Endothelial cell (in vitro differentiated cells): Measurements from ENCODE around the gene STARD10. TPM values are rescaled to one million over a fixed set of nuclear protein-coding genes. Genes with fewer than 3 reads are reported as not detected.

Experiments
- DNase-seq: peaks from one replicate; pipeline ENCODE4 v3.0.0; 2021; ENCODE audit warnings: low spot score
- H3K27ac Mint-ChIP-seq: one replicate; pipeline ENCODE4 v1.8.0; 2021; ENCODE audit warnings: mixed read lengths, inconsistent platforms; ENCODE audit not compliant: unreplicated experiment
- H3K27me3 Mint-ChIP-seq: one replicate; pipeline ENCODE4 v1.8.0; 2021; ENCODE audit warnings: mild to moderate bottlenecking, moderate library complexity, mixed read lengths, inconsistent platforms; ENCODE audit not compliant: unreplicated experiment
- H3K36me3 Mint-ChIP-seq: one replicate; pipeline ENCODE4 v1.8.0; 2021; ENCODE audit warnings: mild to moderate bottlenecking, low read depth, mixed read lengths, inconsistent platforms; ENCODE audit not compliant: unreplicated experiment
- H3K4me1 Mint-ChIP-seq: one replicate; pipeline ENCODE4 v1.8.0; 2021; ENCODE audit warnings: mild to moderate bottlenecking, mixed read lengths, inconsistent platforms; ENCODE audit not compliant: unreplicated experiment
- H3K4me3 Mint-ChIP-seq: one replicate; pipeline ENCODE4 v1.8.0; 2021; ENCODE audit warnings: mild to moderate bottlenecking, mixed read lengths, inconsistent platforms; ENCODE audit not compliant: unreplicated experiment
- H3K9me3 Mint-ChIP-seq: one replicate; pipeline ENCODE4 v1.8.0; 2021; ENCODE audit warnings: mixed read lengths, inconsistent platforms; ENCODE audit not compliant: unreplicated experiment
- total RNA-seq: library from RNA; stranded (reverse); fragmentation: NEBNext Ultra II Directional; extraction: Animal tissue kit (Norgen Biotek cat#: 25700); gene quantifications from one replicate; pipeline ENCODE4 v1.2.1, GENCODE V29; 2021; ENCODE audit not compliant: unreplicated experiment
- TF ChIP-seq, protein P1 (sequence below): fragments of 200-600 bp; sonication (generic); IDR thresholded peaks from one replicate; pipeline ENCODE4 v1.5.0; 2021; ENCODE audit warnings: antibody characterized with exemption; ENCODE audit not compliant: unreplicated experiment

Gene STARD10
- total RNA-seq, 1 donor from 2014 or later = 13.4 TPM

DNA sequence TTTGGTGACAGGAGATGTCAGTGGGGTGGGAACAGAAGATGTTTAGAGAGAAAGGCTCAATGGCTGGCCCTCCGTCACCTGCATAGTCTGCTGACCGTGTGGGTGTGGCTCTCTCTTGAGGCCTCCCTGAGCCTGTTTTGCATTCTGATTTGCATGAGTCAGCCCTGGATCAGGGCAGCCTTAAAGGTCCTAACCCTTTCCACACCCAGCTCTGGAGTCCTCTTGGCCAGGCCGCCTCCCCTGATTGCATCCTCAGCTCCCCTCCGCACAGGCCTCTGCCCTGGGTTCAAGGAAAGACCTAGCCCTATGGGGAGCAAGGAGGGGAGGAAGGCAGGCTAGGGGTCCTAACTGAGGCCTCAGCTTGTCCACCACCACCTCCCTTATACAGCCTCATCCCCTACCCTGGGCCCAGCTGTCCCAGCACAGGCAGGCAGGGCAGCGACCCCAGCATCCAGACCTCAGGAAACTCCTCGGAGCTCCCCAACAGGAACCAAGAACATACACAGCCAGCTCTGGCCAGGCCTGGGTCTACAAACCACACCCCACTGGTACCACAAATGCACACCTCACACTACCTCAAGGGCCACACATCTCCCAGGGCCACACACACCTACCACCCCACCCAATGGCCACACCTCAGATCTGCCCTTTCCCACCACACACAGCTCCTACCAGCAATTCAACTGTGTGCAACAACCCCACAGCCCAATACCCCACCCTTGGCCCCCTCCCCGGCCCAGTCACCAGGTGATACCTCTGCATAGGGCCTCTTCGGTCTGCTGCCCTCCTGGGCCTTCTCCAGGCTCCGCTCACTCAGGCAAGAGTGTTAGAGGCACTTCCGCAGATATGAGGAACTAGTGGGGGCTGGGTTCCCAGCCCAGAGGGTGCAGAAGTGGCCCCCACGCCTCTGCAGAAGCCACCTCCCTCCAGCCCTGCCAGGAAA lies 55.4 kb downstream of the STARD10 start:
- H3K4me1 Mint-ChIP-seq = peaks cover 46% of the 10 kb centered on the region
- H3K9me3 Mint-ChIP-seq = no peaks in the 10 kb centered on the region
- TF ChIP-seq, protein P1, sequence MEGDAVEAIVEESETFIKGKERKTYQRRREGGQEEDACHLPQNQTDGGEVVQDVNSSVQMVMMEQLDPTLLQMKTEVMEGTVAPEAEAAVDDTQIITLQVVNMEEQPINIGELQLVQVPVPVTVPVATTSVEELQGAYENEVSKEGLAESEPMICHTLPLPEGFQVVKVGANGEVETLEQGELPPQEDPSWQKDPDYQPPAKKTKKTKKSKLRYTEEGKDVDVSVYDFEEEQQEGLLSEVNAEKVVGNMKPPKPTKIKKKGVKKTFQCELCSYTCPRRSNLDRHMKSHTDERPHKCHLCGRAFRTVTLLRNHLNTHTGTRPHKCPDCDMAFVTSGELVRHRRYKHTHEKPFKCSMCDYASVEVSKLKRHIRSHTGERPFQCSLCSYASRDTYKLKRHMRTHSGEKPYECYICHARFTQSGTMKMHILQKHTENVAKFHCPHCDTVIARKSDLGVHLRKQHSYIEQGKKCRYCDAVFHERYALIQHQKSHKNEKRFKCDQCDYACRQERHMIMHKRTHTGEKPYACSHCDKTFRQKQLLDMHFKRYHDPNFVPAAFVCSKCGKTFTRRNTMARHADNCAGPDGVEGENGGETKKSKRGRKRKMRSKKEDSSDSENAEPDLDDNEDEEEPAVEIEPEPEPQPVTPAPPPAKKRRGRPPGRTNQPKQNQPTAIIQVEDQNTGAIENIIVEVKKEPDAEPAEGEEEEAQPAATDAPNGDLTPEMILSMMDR = no peak
- no peak overlapping the region for H3K4me3 Mint-ChIP-seq
- no peak for DNase-seq
- H3K27ac Mint-ChIP-seq = no peak overlapping the region
- peaks cover 3% of the 10 kb centered on the region for H3K27me3 Mint-ChIP-seq
- H3K36me3 Mint-ChIP-seq = peaks cover 9% of the 10 kb centered on the region

GRCh38 chr11:72737336-72737735 lies 56.5 kb downstream of the STARD10 start:
- Mint-ChIP-seq H3K27ac (peak overlapping the region; percentile 70), H3K4me3 (peak overlapping the region; percentile 5), H3K4me1 (peaks cover 49% of the 10 kb centered on the region), H3K27me3 (peaks cover 3% of the 10 kb centered on the region), H3K9me3 (no peaks in the 10 kb centered on the region), H3K36me3 (peaks cover 8% of the 10 kb centered on the region)
- DNase-seq = no peak
- TF ChIP-seq, protein P1 = no peak

- TF ChIP-seq, protein P1 = no peak
- Mint-ChIP-seq H3K27me3 (peaks cover 3% of the 10 kb centered on the region), H3K4me1 (peaks cover 43% of the 10 kb centered on the region), H3K36me3 (peaks cover 6% of the 10 kb centered on the region), H3K4me3 (peak overlapping the region; percentile 7), H3K9me3 (no peaks in the 10 kb centered on the region), H3K27ac (peak overlapping the region; percentile 84)
- no peak for DNase-seq
Observed at GRCh38 chr11:72736452-72737069, 57.3 kb downstream of the STARD10 start.

DNA sequence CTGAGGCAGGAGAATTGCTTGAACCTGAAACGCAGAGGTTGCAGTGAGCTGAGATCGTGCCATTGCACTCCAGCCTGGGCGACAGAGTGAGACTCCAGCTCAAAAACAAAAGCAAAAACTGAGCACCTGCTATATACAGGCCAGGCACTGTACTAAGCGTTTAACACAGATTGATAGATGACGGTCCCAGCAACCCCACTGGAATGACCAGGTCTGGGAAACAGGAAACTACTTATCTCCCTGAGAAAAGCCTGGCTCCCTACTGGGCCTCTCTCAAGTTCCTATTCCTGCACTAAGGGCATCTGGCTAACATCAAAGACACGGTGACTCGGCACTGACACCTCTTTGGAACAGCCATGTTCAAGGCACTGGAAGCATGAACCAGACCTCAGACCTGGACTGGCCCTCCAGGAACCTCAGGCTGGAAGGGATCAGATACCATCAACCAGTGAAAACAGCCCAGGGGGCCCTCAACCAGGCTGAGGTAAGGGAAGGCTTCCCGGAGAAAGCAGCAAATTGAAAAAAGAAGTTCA lies 58.3 kb downstream of the STARD10 start:
- Mint-ChIP-seq H3K4me1 (peaks cover 33% of the 10 kb centered on the region), H3K9me3 (no peaks in the 10 kb centered on the region), H3K27ac (peak overlapping the region; percentile 84), H3K4me3 (no peak overlapping the region), H3K36me3 (peaks cover 14% of the 10 kb centered on the region), H3K27me3 (no peaks in the 10 kb centered on the region)
- TF ChIP-seq, protein P1 = no peak
- DNase-seq = peak; percentile 24
